ENCODE data around the gene UTS2R. TPM values are rescaled to one million over a fixed set of nuclear protein-coding genes. Genes with fewer than 3 reads are reported as not detected.

Gene UTS2R
- total RNA-seq, 4 donors from 2014 or later: not detected

DNA sequence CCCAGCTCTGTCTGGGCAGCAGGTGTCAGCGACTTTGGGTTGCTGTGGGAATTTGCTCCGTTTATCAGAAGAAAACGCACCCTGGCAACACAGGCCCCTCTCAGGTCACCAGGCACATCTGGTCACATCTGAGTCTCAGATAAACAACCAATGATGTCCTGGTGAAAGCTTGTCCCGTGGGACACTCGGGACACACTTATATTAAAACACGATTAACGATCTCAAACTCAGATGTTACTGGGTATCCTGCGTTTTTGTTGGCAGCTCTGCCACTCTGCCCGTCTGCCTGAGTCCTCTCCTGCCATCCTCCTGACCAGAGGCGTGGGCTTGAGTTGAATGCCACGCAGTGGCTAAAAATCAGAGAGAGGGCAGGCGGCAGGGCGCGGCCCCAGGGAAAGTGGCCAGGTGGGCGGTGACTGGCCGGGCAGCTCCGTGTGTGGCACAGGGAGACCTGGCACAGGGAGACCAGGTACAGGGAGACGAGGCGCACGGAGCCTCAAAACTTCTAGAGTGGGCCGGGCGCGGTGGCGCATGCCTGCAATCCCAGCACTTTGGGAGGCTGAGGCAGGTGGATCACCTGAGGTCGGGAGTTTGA is 40.1 kb upstream of the UTS2R start:
- Histone ChIP-seq H3K9me3 (no peaks in the 10 kb centered on the region), H3K27ac (replicated peaks in 1 of 4) (no peak overlapping the region), H3K4me1 (peaks cover 31 to 60% (median 57%) of the 10 kb centered on the region in 4 donors), H3K27me3 (peaks cover 0 to 44% (median 0%) of the 10 kb centered on the region in 4 donors), H3K4me3 (no peak overlapping the region), H3K36me3 (no peaks in the 10 kb centered on the region)
- TF ChIP-seq POLR2AphosphoS5 (IDR thresholded peaks at IDR 0.05): no peak
- no peak for TF ChIP-seq EP300 (IDR thresholded peaks at IDR 0.05)
- 96% methylated on average over 24 of the region's 25 CpGs for WGBS
- DNase-seq (ENCODE audit: extremely low spot score): no peak
- intact Hi-C loops (cut with DNase I): no loop called here

GRCh38 chr17:82332669-82333278 is 38.8 kb upstream of the UTS2R start:
- no peak for DNase-seq (ENCODE audit: extremely low spot score)
- H3K36me3 ChIP-seq: no peaks in the 10 kb centered on the region
- H3K4me3 ChIP-seq: peak overlapping the region; percentile 61 to 71 (median 70)
- 3% methylated on average over 20 of the region's 32 CpGs for WGBS
- peak overlapping the region; percentile 70 to 75 (median 72) for H3K27ac ChIP-seq (replicated peaks in 1 of 4)
- TF ChIP-seq, protein P1, sequence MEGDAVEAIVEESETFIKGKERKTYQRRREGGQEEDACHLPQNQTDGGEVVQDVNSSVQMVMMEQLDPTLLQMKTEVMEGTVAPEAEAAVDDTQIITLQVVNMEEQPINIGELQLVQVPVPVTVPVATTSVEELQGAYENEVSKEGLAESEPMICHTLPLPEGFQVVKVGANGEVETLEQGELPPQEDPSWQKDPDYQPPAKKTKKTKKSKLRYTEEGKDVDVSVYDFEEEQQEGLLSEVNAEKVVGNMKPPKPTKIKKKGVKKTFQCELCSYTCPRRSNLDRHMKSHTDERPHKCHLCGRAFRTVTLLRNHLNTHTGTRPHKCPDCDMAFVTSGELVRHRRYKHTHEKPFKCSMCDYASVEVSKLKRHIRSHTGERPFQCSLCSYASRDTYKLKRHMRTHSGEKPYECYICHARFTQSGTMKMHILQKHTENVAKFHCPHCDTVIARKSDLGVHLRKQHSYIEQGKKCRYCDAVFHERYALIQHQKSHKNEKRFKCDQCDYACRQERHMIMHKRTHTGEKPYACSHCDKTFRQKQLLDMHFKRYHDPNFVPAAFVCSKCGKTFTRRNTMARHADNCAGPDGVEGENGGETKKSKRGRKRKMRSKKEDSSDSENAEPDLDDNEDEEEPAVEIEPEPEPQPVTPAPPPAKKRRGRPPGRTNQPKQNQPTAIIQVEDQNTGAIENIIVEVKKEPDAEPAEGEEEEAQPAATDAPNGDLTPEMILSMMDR (IDR thresholded peaks at IDR 0.05): no peak
- no peak for TF ChIP-seq POLR2A (IDR thresholded peaks at IDR 0.05; ENCODE audit: low read depth)
- no peak for TF ChIP-seq POLR2AphosphoS5 (IDR thresholded peaks at IDR 0.05)
- TF ChIP-seq EP300 (IDR thresholded peaks at IDR 0.05): no peak
- peaks cover 0 to 34% (median 0%) of the 10 kb centered on the region in 4 donors for H3K27me3 ChIP-seq
- intact Hi-C loops (cut with DNase I): no loop called here
- H3K4me1 ChIP-seq: peaks cover 31 to 58% (median 57%) of the 10 kb centered on the region in 4 donors
- no peaks in the 10 kb centered on the region for H3K9me3 ChIP-seq

DNA sequence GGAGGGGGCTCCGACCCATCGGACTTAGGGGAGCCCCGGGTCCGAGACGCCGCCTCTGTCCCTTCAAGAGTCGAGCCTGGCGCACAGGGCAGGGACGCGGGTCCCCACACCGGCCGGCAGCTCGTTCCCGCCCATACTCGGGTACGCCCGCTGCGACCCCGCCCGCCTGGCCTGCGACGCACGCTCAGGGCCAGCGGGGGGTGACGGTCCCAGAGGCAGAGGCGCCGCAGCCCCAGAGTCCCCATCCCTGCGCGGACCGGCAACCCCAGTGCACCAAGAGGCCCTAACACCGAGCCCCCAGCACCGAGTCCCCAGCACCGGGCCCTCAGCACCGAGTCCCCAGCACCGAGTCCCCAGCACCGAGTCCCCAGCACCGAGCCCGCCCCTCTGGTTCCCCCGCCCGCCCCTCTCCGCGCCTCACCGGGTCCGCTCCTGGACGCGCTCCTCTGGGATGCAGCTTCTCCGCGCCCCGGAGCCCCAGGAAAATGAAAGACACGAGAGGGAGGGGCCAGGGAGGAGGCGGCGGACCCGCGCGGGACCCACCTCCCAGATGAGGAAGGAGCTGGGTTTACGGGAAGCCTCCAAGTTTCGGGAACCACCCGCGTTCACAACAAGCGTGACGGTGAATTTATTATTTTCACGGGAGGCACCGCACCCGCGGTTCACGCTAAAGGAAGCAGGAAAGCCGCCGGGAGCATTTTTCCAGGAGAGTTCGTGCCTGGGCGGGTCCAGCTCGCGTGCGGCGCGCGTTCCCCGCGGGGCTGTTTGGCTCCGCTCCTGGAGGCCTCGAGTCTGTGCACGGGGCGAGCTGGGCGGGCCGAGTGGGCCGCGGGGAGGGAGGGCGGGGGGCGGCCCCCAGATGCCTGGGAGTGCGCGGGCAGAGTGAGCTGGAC is 38.0 kb upstream of the UTS2R start, which contains the start of gene SECTM1:
Gene SECTM1, minus strand, starts transcription at position 488 of the 893 bp plus-strand sequence. CDS start 6,526 bp downstream, outside the sequence.
- intact Hi-C loops (cut with DNase I): no loop called here
- peak within 1 kb of the TSS; percentile 61 to 71 (median 70) for H3K4me3 ChIP-seq
- no peaks in the 10 kb centered on the region for H3K36me3 ChIP-seq
- WGBS: 0% methylated on average over 2 of the region's 90 CpGs
- no peak for DNase-seq (ENCODE audit: extremely low spot score)
- peak within 1 kb of the TSS; percentile 70 to 75 (median 72) for H3K27ac ChIP-seq (replicated peaks in 1 of 4)
- peaks cover 0 to 34% (median 0%) of the 10 kb centered on the region in 4 donors for H3K27me3 ChIP-seq
- H3K4me1 ChIP-seq: peaks cover 32 to 64% (median 58%) of the 10 kb centered on the region in 4 donors
- TF ChIP-seq, protein P1 (IDR thresholded peaks at IDR 0.05): no peak
- TF ChIP-seq POLR2AphosphoS5 (IDR thresholded peaks at IDR 0.05) (peak; percentile 37 to 65), EP300 (IDR thresholded peaks at IDR 0.05) (peak; percentile 31), POLR2A (IDR thresholded peaks at IDR 0.05; ENCODE audit: low read depth) (no peak)
- no peaks in the 10 kb centered on the region for H3K9me3 ChIP-seq

DNA sequence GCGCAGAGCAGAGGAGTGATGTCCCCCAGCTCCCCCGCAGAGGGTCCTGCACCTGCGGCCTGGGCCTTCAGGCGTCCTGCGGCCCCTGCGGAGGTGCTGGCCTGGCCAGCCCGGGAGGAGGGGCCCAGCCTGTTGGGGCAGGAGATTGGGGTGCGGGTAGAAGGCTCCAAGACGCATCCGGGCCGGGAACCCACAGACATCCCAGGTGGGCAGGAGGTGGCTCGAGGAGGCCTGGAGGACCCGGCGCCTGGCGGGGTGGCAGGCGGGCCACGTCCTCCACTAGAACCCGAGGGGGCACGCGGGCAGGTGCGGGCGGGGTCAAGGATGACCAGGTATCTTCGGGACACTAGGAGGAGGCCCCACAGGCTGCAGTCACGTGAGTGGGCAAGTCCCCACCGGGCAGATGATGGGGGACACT is 37.4 kb upstream of the UTS2R start:
- peaks cover 38 to 71% (median 64%) of the 10 kb centered on the region in 4 donors for H3K4me1 ChIP-seq
- 68% methylated on average over 21 of the region's 25 CpGs for WGBS
- H3K9me3 ChIP-seq: no peaks in the 10 kb centered on the region
- intact Hi-C loops (cut with DNase I): no loop called here
- TF ChIP-seq EP300 (IDR thresholded peaks at IDR 0.05) (no peak), POLR2A (IDR thresholded peaks at IDR 0.05; ENCODE audit: low read depth) (no peak), POLR2AphosphoS5 (IDR thresholded peaks at IDR 0.05) (no peak)
- TF ChIP-seq, protein P1 (IDR thresholded peaks at IDR 0.05): no peak
- peaks cover 0 to 34% (median 0%) of the 10 kb centered on the region in 4 donors for H3K27me3 ChIP-seq
- H3K4me3 ChIP-seq: peak overlapping the region; percentile 61 to 71 (median 70)
- no peak for DNase-seq (ENCODE audit: extremely low spot score)
- H3K36me3 ChIP-seq: no peaks in the 10 kb centered on the region
- peak overlapping the region; percentile 70 to 75 (median 72) for H3K27ac ChIP-seq (replicated peaks in 1 of 4)

All from esophagus muscularis mucosa (tissue), 4 donors.